Activated CD4-positive, alpha-beta T cell treated with anti-CD3 and anti-CD28 coated beads, Interleukin-2, Interleukin-6, amounts not matched to agents 100 ng/mL and 50 ng/mL, durations not matched to agents 16 hours and 8 hours (primary cell): ENCODE measurements around the gene DNM2.
A peak's percentile ranks its signal among the peaks of the same experiment; 100 is the strongest.

Experiments used
- DNase-seq: peaks from one replicate; pipeline ENCODE4 v3.0.0-alpha.2; 2020

DNM2 gene

GRCh38 chr19:10691178-10691881 lies 26.5 kb upstream of the DNM2 start:
- DNase-seq, result no peak

- DNase-seq, result no peak
These were observed 26.0 kb upstream of the DNM2 start for GRCh38 chr19:10691883-10692282.

DNA sequence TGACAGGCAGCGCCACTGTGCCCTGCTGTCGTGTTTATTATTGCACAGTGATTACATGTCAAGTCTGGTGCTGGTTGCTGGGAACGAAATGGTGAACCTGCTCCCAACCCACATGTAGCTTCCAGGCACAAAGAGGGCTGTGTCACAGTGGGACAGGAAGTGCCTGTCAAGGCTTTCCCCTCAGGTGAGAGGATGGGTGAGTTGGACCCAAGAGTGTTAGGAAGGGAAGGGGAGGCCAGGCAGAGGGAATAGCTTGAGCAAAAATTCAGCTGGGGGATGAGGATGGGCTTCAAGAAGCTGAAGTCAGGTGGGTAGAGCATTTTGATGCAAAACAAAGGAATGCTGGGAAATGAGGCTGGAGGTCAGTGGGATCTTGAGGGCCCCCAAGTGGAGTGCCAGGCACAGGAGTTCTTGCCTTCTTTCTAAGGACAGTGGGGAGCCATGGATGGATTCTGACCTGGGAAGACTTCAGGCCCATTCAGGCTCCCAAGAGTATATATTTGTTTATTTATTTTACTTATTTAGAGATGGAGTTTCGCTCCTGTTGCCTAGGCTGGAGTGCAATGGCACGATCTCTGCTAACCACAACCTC lies 25.1 kb upstream of the DNM2 start:
- DNase-seq, result no peak

DNA sequence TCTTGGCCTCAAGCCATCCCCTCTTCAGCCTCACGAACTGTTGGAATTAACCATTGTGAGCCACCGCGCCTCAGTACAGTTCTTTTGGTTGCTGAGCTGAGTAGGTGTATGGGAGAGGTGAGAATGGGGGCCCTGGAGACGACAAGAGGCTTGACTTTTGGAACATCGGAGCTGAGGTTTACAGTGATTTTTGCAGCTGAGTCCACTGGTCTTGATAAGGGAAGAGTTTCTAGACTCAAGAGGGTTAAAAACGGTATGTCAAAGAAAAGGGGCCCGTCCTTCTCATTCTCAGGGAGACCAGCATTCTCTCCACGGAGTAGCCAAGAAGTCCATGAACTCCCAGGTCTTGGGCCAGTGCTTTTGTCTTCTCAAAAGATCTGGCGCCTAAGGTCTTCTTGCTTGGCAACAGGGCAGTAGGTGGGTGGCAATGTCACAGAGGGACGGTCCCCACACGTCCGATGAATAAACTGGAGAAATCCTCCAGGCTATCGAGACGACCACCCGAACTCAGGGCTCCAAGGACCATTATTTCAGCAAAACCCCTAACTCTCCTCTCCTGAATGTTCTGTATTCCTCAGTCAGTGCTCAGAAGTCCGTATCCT lies 23.1 kb upstream of the DNM2 start:
- no peak for DNase-seq

- DNase-seq, result peak; percentile 94
These were observed 22.2 kb upstream of the DNM2 start for GRCh38 chr19:10695401-10696398.

DNA sequence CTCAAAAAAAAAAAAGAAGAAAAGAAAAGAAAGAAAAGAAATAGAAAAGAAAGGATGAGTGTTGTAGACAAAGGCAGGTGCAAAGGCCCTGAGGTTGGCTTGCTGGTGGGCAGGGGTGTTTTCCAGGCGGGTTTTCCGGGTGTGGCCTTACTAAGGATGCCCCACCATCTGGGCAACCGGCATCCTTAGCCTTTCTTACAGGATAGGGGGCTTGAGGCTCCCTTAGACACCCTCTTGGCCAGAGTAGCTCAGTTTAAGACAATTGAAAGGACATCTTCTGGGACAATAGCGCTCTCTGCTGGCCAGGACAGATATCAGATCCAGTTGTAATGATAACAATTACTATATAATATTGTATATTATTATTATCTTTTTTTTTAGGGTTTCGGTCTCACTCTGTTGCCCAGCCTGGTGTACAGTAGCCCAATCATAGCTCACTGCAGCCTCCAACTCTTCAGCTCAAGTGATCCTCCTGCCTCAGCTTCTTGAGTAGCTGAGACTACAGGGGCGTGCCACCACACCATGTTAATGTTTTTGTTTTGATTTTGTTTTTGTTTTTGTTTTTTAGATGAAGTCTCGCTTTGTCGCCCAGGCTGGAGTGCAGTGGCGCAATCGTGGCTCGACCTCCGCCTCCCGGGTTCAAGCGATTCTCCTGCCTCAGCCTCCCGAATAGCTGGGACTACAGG lies 18.1 kb upstream of the DNM2 start:
- peak; percentile 79 for DNase-seq

GRCh38 chr19:10701955-10702525 lies 15.8 kb upstream of the DNM2 start:
- DNase-seq, result peak; percentile 45

GRCh38 chr19:10706990-10707389 lies 10.9 kb upstream of the DNM2 start:
- no peak for DNase-seq

DNA sequence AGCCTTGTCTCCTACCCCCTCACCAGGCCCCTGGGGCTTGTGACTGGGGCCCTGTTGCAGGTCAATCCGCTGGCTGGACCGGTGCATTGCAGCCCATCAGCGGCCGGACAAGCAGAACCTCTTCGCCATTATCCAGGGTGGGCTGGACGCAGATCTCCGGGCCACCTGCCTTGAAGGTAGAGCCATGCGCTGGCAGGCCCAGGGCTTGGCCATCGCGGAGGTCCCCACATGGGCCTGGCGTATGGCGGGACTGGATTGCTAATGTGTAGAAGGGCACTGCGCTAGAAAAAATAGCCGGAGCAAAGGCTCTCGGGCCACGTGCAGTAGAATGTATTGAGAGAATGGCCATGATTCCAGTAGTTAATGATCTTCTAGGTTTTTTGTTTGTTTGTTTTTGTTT lies 10.4 kb upstream of the DNM2 start:
- DNase-seq, result no peak

GRCh38 chr19:10708291-10708690 lies 9.6 kb upstream of the DNM2 start:
- no peak for DNase-seq

- DNase-seq, result no peak
These were observed 5.8 kb upstream of the DNM2 start for GRCh38 chr19:10712045-10712444.

- DNase-seq, result no peak
These were observed 5.1 kb upstream of the DNM2 start for GRCh38 chr19:10712754-10713153.

DNA sequence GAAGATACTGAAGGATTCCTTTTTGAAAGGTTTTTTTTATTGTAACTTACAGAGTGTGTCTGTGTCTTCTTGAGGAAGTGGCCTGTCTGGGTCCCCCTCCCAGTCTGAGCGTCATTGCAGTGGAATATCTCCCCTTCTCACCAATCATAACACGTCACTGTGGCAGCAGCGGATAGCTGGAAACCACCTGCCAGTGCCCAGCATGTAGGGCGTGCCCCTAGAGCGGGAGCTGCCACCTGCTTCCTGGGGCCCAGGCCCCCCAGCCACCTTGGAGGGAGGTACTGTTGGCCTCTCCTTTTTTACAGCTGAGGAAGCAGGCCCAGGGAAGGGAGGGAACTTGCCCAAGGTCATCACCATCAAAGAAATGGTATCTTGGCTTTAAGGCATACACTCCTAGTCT lies 4.6 kb upstream of the DNM2 start:
- DNase-seq, result no peak

DNA sequence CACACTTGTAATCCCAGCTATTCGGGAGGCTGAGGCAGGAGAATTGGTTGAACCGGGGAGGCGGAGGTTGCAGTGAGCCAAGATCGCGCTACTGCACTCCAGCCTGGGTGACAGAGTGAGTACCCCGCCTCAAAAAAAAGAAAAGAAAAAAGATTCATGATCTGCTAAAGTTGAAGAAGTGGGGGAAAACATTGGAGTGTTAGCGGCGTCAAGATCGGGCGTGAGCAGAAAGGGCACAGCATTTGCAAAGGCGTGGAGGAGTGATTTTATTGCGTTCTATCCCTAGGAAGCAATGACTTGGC lies 874 bp upstream of the DNM2 start:
- no peak for DNase-seq

- DNase-seq, result peak; percentile 65
These were observed 622 bp downstream of the DNM2 start for GRCh38 chr19:10718205-10719196.

- DNase-seq, result peak; percentile 24
These were observed 1.6 kb downstream of the DNM2 start for GRCh38 chr19:10719466-10719961.

DNA sequence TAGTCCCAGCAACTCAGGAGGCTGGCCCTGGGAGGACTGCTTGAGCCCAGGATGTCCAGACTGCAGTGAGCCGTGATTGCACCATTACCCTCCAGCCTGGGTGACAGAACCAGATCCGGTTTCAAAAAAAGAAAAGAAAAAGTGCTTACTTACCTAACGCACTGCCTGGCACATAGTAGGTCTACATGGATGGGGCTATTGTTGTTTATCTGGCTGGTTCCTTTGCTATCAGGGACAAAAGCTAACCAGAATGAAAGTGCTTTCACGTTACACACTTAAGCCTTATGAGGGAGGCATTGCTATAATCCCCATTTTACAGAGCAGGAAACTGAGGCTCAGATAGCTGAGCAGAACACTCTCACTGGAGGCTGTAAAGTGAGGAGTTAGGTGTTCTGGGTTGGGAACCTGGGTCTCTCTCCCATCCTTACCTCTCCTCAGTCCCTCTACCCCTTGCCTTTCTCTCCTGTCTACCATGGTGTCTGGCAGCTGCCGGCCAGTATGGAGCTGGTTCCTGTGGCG lies 2.8 kb downstream of the DNM2 start:
- DNase-seq, result no peak

DNA sequence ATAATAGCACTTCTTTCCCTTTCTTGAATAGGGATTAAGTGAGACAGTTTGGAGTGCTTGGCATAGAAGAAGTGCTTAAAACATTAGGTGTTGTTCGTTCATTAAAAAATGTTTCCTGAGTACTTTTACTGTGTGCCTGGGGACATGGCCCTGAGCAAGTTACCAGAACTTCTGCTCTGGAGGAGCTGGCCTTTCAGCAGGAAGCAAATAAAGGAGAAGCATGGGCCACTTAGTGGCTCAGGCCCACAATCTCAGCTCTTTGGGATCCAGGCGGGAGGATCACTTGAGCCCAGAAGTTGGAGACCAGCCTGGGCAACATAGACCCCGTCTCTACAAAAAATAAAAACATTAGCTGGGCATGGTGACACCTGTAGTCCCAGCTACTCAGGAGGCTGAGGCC lies 5.7 kb downstream of the DNM2 start:
- no peak for DNase-seq

- no peak for DNase-seq
These were observed 6.7 kb downstream of the DNM2 start for GRCh38 chr19:10724573-10725071.

DNA sequence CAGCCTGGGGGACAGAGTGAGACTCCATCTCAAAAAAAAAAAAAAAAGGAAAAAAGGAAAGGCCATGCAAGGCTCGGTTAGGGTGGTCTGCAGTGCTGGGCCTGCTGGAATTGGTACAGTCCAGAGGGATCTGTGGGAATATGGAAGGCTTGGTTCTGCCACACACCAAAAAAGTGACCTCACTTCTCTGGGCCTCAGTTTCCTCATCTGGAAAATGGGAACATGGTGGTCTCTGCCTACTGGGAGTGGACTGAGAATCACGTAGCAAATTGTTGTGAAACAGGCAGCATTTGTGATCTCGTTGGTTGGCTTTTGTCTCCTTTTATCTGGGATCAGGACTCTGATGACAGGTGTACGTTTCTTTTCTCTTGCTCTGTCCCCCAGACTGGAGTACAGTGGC lies 7.5 kb downstream of the DNM2 start:
- no peak for DNase-seq

DNA sequence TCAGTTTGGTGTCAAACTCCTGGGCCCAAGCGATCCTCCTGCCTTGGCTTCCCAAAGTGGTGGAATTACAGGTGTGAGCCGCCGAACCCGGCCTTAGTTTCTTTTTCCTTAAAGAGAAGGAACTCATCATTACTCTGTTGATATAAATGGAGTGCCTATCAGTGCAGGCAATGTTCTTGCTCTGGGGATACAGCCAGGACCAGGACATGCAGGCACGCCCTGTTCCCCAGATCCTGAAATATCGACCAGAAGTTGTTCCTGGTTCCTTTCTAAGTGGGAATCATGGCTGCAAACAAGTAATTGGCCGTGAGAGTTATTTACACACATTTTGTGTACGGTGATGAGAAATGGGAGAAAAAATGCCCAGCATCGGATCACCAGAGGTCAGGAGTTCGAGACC lies 8.4 kb downstream of the DNM2 start:
- no peak for DNase-seq
